DND-41 (cell line): ENCODE results near the gene NAPB.

Experiments used
- ATAC-seq: fragments of 200-7000 bp; cut with Tn5 transposase; 3 replicates; pipeline ENCODE4 v1.9.1; 2021; ENCODE audit warnings: low read depth; ENCODE audit not compliant: insufficient read depth
- DNase-seq: peaks from one replicate; pipeline ENCODE4 v3.0.0-alpha.2; 2020
- H2AFZ ChIP-seq: 2 replicates; pipeline ENCODE4 v1.6.0; 2012; ENCODE audit warnings: low read depth, low read length
- H3K27ac ChIP-seq: 2 replicates; pipeline ENCODE4 v1.5.1; 2012; ENCODE audit warnings: low read length, inconsistent platforms
- H3K27me3 ChIP-seq: fragments of 200-600 bp; sonication (generic); 2 replicates; pipeline ENCODE4 v1.6.0; 2012; ENCODE audit warnings: low read length, mild to moderate bottlenecking, inconsistent platforms; ENCODE audit not compliant: insufficient read depth, poor library complexity
- H3K36me3 ChIP-seq: 2 replicates; pipeline ENCODE4 v1.5.1; 2012; ENCODE audit warnings: low read length, inconsistent platforms; ENCODE audit not compliant: insufficient read depth
- H3K4me1 ChIP-seq: 2 replicates; pipeline ENCODE4 v1.5.1; 2012; ENCODE audit warnings: mild to moderate bottlenecking, low read length; ENCODE audit not compliant: insufficient read depth
- H3K4me2 ChIP-seq: 2 replicates; pipeline ENCODE4 v1.6.0; 2012; ENCODE audit warnings: mild to moderate bottlenecking, moderate library complexity, low read length, inconsistent platforms; ENCODE audit not compliant: insufficient read depth
- H3K4me3 ChIP-seq, 2 experiments: fragments of 200-600 bp in 1 of 2; shearing (Covaris generic) in 1 of 2; 2 replicates each; pipeline ENCODE4 v1.5.1; 2012 to 2016; ENCODE audit warnings: inconsistent platforms in 2 of 2, low read length in 2 of 2, mild to moderate bottlenecking in 2 of 2, low read depth in 1 of 2, moderate library complexity in 1 of 2
- H3K79me2 ChIP-seq: 2 replicates; pipeline ENCODE4 v1.6.0; 2012; ENCODE audit warnings: low read length, inconsistent platforms; ENCODE audit not compliant: insufficient read depth
- H3K9ac ChIP-seq: 2 replicates; pipeline ENCODE4 v1.6.0; 2012; ENCODE audit warnings: low read depth, mild to moderate bottlenecking, inconsistent platforms, low read length, moderate library complexity
- H3K9me3 ChIP-seq: 2 replicates; pipeline ENCODE4 v1.5.1; 2012; ENCODE audit warnings: low read length, moderate library complexity, mild to moderate bottlenecking, inconsistent platforms; ENCODE audit not compliant: insufficient read depth, severe bottlenecking
- H4K20me1 ChIP-seq: 2 replicates; pipeline ENCODE4 v1.6.0; 2012; ENCODE audit warnings: low read length; ENCODE audit not compliant: insufficient read depth
- CTCF ChIP-seq: IDR thresholded peaks from 2 replicates; pipeline ENCODE4 v1.5.1; 2012; ENCODE audit warnings: borderline replicate concordance, low read length, moderate library complexity, mild to moderate bottlenecking; ENCODE audit not compliant: poor library complexity, severe bottlenecking; ENCODE audit errors: extremely low read depth
- EZH2 ChIP-seq: IDR thresholded peaks from 3 replicates; pipeline ENCODE4 v1.6.1; 2012; ENCODE audit warnings: borderline replicate concordance, low read depth, mild to moderate bottlenecking, moderate library complexity, low read length, inconsistent platforms; ENCODE audit not compliant: severe bottlenecking

Gene NAPB

GRCh38 chr20:23459461-23460150, 38.3 kb upstream of the NAPB start:
- H3K4me2 ChIP-seq, result no peak overlapping the region
- peaks cover under 1% of the 10 kb centered on the region for H3K9me3 ChIP-seq
- no peak overlapping the region for H3K27ac ChIP-seq
- no peak for DNase-seq
- no peak for ATAC-seq
- no peaks in the 10 kb centered on the region for H3K79me2 ChIP-seq
- H2AFZ ChIP-seq, result no peak overlapping the region
- H3K27me3 ChIP-seq, result no peaks in the 10 kb centered on the region
- TF ChIP-seq CTCF, result no peak
- no peak for TF ChIP-seq EZH2
- H4K20me1 ChIP-seq, result no peaks in the 10 kb centered on the region
- no peak overlapping the region for H3K4me3 ChIP-seq
- H3K36me3 ChIP-seq, result no peaks in the 10 kb centered on the region
- peaks cover 19% of the 10 kb centered on the region for H3K4me1 ChIP-seq
- H3K9ac ChIP-seq, result no peak overlapping the region

- Histone ChIP-seq H3K27me3 (no peaks in the 10 kb centered on the region), H3K4me1 (peaks cover 19% of the 10 kb centered on the region), H2AFZ (peak overlapping the region; percentile 45; the same call in 1 of the 2 replicates), H4K20me1 (no peaks in the 10 kb centered on the region), H3K27ac (peak overlapping the region; percentile 69), H3K79me2 (no peaks in the 10 kb centered on the region), H3K4me2 (peak overlapping the region; percentile 36; the same call in 1 of the 2 replicates), H3K9ac (no peak overlapping the region), H3K9me3 (no peaks in the 10 kb centered on the region), H3K4me3 (no peak overlapping the region), H3K36me3 (no peaks in the 10 kb centered on the region)
- DNase-seq, result no peak
- TF ChIP-seq EZH2 (no peak), CTCF (no peak)
- no peak for ATAC-seq
Observed at GRCh38 chr20:23456873-23457272, 35.6 kb upstream of the NAPB start.

GRCh38 chr20:23456409-23456808, 35.1 kb upstream of the NAPB start:
- no peaks in the 10 kb centered on the region for H3K36me3 ChIP-seq
- H3K27me3 ChIP-seq, result no peaks in the 10 kb centered on the region
- peak overlapping the region in 1 of 2 experiments; percentile 12; a peak in 1 of 4 replicates for H3K4me3 ChIP-seq
- peak overlapping the region; percentile 36 for H3K4me2 ChIP-seq
- TF ChIP-seq EZH2, result no peak
- no peak for TF ChIP-seq CTCF
- peak overlapping the region; percentile 6; the same call in 1 of the 2 replicates for H3K9ac ChIP-seq
- peak overlapping the region; percentile 45 for H2AFZ ChIP-seq
- peak; percentile 97 for ATAC-seq
- H3K27ac ChIP-seq, result peak overlapping the region; percentile 69
- H4K20me1 ChIP-seq, result no peaks in the 10 kb centered on the region
- DNase-seq, result peak; percentile 75
- no peaks in the 10 kb centered on the region for H3K9me3 ChIP-seq
- no peaks in the 10 kb centered on the region for H3K79me2 ChIP-seq
- H3K4me1 ChIP-seq, result peaks cover 19% of the 10 kb centered on the region
